ENCODE data around the gene ARID1A. TPM values are rescaled to one million over a fixed set of nuclear protein-coding genes. Genes with fewer than 3 reads are reported as not detected.

ARID1A gene
- total and polyA plus RNA-seq, 9 of the 15 experiments (the other 6 are each of a cell fraction or from before 2014, with no cell fraction given), result 8.3 to 88.3 (median 22.5) TPM

DNA sequence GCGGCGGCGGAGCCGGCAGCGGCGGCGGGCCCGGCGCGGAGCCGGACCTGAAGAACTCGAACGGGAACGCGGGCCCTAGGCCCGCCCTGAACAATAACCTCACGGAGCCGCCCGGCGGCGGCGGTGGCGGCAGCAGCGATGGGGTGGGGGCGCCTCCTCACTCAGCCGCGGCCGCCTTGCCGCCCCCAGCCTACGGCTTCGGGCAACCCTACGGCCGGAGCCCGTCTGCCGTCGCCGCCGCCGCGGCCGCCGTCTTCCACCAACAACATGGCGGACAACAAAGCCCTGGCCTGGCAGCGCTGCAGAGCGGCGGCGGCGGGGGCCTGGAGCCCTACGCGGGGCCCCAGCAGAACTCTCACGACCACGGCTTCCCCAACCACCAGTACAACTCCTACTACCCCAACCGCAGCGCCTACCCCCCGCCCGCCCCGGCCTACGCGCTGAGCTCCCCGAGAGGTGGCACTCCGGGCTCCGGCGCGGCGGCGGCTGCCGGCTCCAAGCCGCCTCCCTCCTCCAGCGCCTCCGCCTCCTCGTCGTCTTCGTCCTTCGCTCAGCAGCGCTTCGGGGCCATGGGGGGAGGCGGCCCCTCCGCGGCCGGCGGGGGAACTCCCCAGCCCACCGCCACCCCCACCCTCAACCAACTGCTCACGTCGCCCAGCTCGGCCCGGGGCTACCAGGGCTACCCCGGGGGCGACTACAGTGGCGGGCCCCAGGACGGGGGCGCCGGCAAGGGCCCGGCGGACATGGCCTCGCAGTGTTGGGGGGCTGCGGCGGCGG lies 1.0 kb downstream of the ARID1A start (continued):
- TF ChIP-seq, protein P1, sequence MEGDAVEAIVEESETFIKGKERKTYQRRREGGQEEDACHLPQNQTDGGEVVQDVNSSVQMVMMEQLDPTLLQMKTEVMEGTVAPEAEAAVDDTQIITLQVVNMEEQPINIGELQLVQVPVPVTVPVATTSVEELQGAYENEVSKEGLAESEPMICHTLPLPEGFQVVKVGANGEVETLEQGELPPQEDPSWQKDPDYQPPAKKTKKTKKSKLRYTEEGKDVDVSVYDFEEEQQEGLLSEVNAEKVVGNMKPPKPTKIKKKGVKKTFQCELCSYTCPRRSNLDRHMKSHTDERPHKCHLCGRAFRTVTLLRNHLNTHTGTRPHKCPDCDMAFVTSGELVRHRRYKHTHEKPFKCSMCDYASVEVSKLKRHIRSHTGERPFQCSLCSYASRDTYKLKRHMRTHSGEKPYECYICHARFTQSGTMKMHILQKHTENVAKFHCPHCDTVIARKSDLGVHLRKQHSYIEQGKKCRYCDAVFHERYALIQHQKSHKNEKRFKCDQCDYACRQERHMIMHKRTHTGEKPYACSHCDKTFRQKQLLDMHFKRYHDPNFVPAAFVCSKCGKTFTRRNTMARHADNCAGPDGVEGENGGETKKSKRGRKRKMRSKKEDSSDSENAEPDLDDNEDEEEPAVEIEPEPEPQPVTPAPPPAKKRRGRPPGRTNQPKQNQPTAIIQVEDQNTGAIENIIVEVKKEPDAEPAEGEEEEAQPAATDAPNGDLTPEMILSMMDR (IDR thresholded peaks at IDR 0.05 in 2 of 3, conservative IDR thresholded peaks at IDR 0.05 in 1 of 3; ENCODE audit: insufficient read depth in 2 of 3, low read depth in 1 of 3, low read length in 3 of 3), result no peak
- TF ChIP-seq DMBX1 (CRISPR knock-in tag; IDR thresholded peaks at IDR 0.05; ENCODE audit: borderline replicate concordance) (no peak), KAT2B (IDR thresholded peaks at IDR 0.05; ENCODE audit: low read depth, low read length) (no peak), HDAC2 (IDR thresholded peaks at IDR 0.05) (no peak), ZNF146 (CRISPR knock-in tag; IDR thresholded peaks at IDR 0.05; ENCODE audit: unreplicated experiment) (no peak), ARID1B (IDR thresholded peaks at IDR 0.05) (no peak), ETV5 (CRISPR knock-in tag; IDR thresholded peaks at IDR 0.05; ENCODE audit: low read depth) (no peak), HSF4 (CRISPR knock-in tag; IDR thresholded peaks at IDR 0.05; ENCODE audit: borderline replicate concordance) (no peak), HOXB6 (CRISPR knock-in tag; IDR thresholded peaks at IDR 0.05; ENCODE audit: borderline replicate concordance) (no peak), HIVEP1 (CRISPR knock-in tag; IDR thresholded peaks at IDR 0.05) (no peak), SMARCB1 (IDR thresholded peaks at IDR 0.05; ENCODE audit: insufficient read length, low read depth) (no peak), NR2F6 (CRISPR knock-in tag; IDR thresholded peaks at IDR 0.05) (no peak), ZFP91 (CRISPR knock-in tag; IDR thresholded peaks at IDR 0.05) (no peak), ZC3H4 (CRISPR knock-in tag; IDR thresholded peaks at IDR 0.05; ENCODE audit: borderline replicate concordance) (peak; percentile 49; the same call in 1 of the 2 replicates), ZNF217 (CRISPR knock-in tag; IDR thresholded peaks at IDR 0.05) (no peak), ZC3H8 (IDR thresholded peaks at IDR 0.05) (no peak), NBN (IDR thresholded peaks at IDR 0.05; ENCODE audit: low read depth) (no peak), STAT5B (CRISPR knock-in tag; IDR thresholded peaks at IDR 0.05) (no peak), PHB2 (IDR thresholded peaks at IDR 0.05; ENCODE audit: low read depth) (no peak), SMAD4 (CRISPR knock-in tag; conservative IDR thresholded peaks at IDR 0.05) (peak; percentile 74), ZNF232 (CRISPR knock-in tag; IDR thresholded peaks at IDR 0.05) (no peak), RBM17 (IDR thresholded peaks at IDR 0.05; ENCODE audit: borderline replicate concordance, low read depth, low read length) (no peak)
- TF ChIP-seq, protein P2, sequence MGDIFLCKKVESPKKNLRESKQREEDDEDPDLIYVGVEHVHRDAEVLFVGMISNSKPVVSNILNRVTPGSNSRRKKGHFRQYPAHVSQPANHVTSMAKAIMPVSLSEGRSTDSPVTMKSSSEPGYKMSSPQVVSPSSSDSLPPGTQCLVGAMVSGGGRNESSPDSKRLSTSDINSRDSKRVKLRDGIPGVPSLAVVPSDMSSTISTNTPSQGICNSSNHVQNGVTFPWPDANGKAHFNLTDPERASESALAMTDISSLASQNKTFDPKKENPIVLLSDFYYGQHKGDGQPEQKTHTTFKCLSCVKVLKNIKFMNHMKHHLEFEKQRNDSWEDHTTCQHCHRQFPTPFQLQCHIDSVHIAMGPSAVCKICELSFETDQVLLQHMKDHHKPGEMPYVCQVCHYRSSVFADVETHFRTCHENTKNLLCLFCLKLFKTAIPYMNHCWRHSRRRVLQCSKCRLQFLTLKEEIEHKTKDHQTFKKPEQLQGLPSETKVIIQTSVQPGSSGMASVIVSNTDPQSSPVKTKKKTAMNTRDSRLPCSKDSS (IDR thresholded peaks at IDR 0.05; ENCODE audit: low read depth, partially characterized antibody), result no peak
- TF ChIP-seq, protein P3, sequence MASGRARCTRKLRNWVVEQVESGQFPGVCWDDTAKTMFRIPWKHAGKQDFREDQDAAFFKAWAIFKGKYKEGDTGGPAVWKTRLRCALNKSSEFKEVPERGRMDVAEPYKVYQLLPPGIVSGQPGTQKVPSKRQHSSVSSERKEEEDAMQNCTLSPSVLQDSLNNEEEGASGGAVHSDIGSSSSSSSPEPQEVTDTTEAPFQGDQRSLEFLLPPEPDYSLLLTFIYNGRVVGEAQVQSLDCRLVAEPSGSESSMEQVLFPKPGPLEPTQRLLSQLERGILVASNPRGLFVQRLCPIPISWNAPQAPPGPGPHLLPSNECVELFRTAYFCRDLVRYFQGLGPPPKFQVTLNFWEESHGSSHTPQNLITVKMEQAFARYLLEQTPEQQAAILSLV (tag; IDR thresholded peaks at IDR 0.05), result no peak

Measured in K562 (cell line).